OCI-LY7 (cell line): ENCODE data around the gene SCRN2. TPM values are rescaled to one million over a fixed set of nuclear protein-coding genes. Genes with fewer than 3 reads are reported as not detected.

Experiments used
- BruUV-seq: library from RNA; stranded (reverse); fragments of 400-500 nt; replicated peaks from 2 replicates; lab custom pipeline; 2021; lab: Mats Ljungman, UMichigan
- CTCF ChIA-PET: fragments of 300-600 bp; sonication (Branson Sonifier 250); formaldehyde crosslinking; loops from one replicate; lab custom pipeline; 2022; ENCODE audit warnings: antibody characterized with exemption; ENCODE audit not compliant: unreplicated experiment; lab: Charles Lee
- POLR2A ChIA-PET: fragments of 300-600 bp; sonication (Branson Sonifier 250); formaldehyde crosslinking; loops from one replicate; lab custom pipeline; 2022; ENCODE audit warnings: antibody characterized with exemption; lab: Charles Lee
- DNase-seq: peaks from one replicate; pipeline ENCODE4 v3.0.0-alpha.2; 2015; ENCODE audit warnings: low spot score
- H2AFZ ChIP-seq: fragments of 200-600 bp; sonication (generic), shearing (Covaris generic); 2 replicates; pipeline ENCODE4 v1.6.1; 2014; ENCODE audit warnings: mild to moderate bottlenecking, antibody characterized with exemption, low read length, moderate library complexity
- H3K27ac ChIP-seq: fragments of 200-600 bp; sonication (generic); 2 replicates; pipeline ENCODE4 v1.5.1; 2014; ENCODE audit warnings: mixed run types, low read depth, mild to moderate bottlenecking, moderate library complexity, low read length, inconsistent platforms; ENCODE audit not compliant: poor library complexity, severe bottlenecking
- H3K36me3 ChIP-seq: fragments of 200-600 bp; sonication (generic); 2 replicates; pipeline ENCODE4 v1.6.1; 2014; ENCODE audit warnings: mild to moderate bottlenecking, antibody characterized with exemption, low read length, moderate library complexity, mixed read lengths; ENCODE audit not compliant: insufficient read depth
- H3K4me1 ChIP-seq: fragments of 200-600 bp; sonication (generic); 2 replicates; pipeline ENCODE4 v1.5.1; 2014; ENCODE audit warnings: mild to moderate bottlenecking, low read length; ENCODE audit not compliant: insufficient read depth, poor library complexity, severe bottlenecking
- H3K4me2 ChIP-seq: fragments of 200-600 bp; sonication (generic); 2 replicates; pipeline ENCODE4 v1.6.1; 2014; ENCODE audit warnings: mild to moderate bottlenecking, low read length
- H3K4me3 ChIP-seq: fragments of 200-600 bp; sonication (generic); 2 replicates; pipeline ENCODE4 v1.5.1; 2014; ENCODE audit warnings: mild to moderate bottlenecking, low read depth, low read length; ENCODE audit not compliant: poor library complexity, severe bottlenecking
- H3K79me2 ChIP-seq: fragments of 200-600 bp; sonication (generic); 2 replicates; pipeline ENCODE4 v1.6.1; 2016; ENCODE audit warnings: low read depth, mild to moderate bottlenecking, low read length, moderate library complexity, mixed read lengths; ENCODE audit not compliant: insufficient read depth
- H3K9me2 ChIP-seq: fragments of 200-600 bp; sonication (generic); 2 replicates; pipeline ENCODE4 v1.6.1; 2016; ENCODE audit warnings: mild to moderate bottlenecking, low read length, mixed read lengths; ENCODE audit not compliant: insufficient read depth
- H3K9me3 ChIP-seq: fragments of 200-600 bp; sonication (generic); 2 replicates; pipeline ENCODE4 v1.6.1; 2014; ENCODE audit warnings: mild to moderate bottlenecking, mixed run types, low read length, mixed read lengths
- H4K20me1 ChIP-seq: fragments of 200-600 bp; sonication (generic); 2 replicates; pipeline ENCODE4 v1.6.1; 2014; ENCODE audit warnings: mild to moderate bottlenecking, antibody characterized with exemption, low read length, moderate library complexity, mixed read lengths; ENCODE audit not compliant: insufficient read depth
- CTCF ChIP-seq: fragments of 200-600 bp; sonication (generic); conservative IDR thresholded peaks from 2 replicates; pipeline ENCODE4 v1.5.1; 2014; ENCODE audit warnings: mild to moderate bottlenecking, antibody characterized with exemption, low read length, moderate library complexity, mixed read lengths
- EZH2phosphoT487 ChIP-seq: fragments of 200-600 bp; sonication (generic); IDR thresholded peaks from 2 replicates; pipeline ENCODE4 v1.6.1; 2018; ENCODE audit warnings: low read depth, borderline replicate concordance, mild to moderate bottlenecking, mixed run types, antibody characterized with exemption, low read length, moderate library complexity, mixed read lengths
- intact Hi-C: fragments of 100-400 bp; cut with micrococcal nuclease; formaldehyde crosslinking; loops from one replicate; pipeline ENCODE4 v1.10.0; 2022; ENCODE audit not compliant: unreplicated experiment
- total RNA-seq, 2 experiments: library from RNA; depleted of rRNA in 1 of 2; stranded (reverse); fragments of >200 nt in 1 of 2; shearing (Covaris generic) in 1 of 2; gene quantifications; 2 replicates each; pipeline ENCODE4 v1.2.3, GENCODE V29; 2014 to 2022

Gene SCRN2
- total RNA-seq, 2 experiments from 2014 or later = 37.3 to 42.9 TPM

- Histone ChIP-seq H3K4me1 (no peaks in the 10 kb centered on the region), H2AFZ (no peak overlapping the region), H3K27ac (no peak overlapping the region), H3K9me3 (no peaks in the 10 kb centered on the region), H3K4me3 (no peak overlapping the region), H3K79me2 (no peaks in the 10 kb centered on the region), H3K9me2 (no peaks in the 10 kb centered on the region), H3K36me3 (no peaks in the 10 kb centered on the region), H4K20me1 (no peaks in the 10 kb centered on the region), H3K4me2 (no peak overlapping the region)
- no TSS peak for BruUV-seq
- no peak for DNase-seq
- ChIA-PET CTCF (no interaction called here), POLR2A (no interaction called here)
- TF ChIP-seq EZH2phosphoT487 (no peak), CTCF (no peak)
- intact Hi-C loops = no loop called here
Measured at GRCh38 chr17:47875011-47875985, 34.2 kb upstream of the SCRN2 start.

GRCh38 chr17:47873200-47874090, 32.4 kb upstream of the SCRN2 start:
- Histone ChIP-seq H3K9me3 (no peaks in the 10 kb centered on the region), H3K4me2 (no peak overlapping the region), H3K4me1 (no peaks in the 10 kb centered on the region), H3K9me2 (no peaks in the 10 kb centered on the region), H3K79me2 (no peaks in the 10 kb centered on the region), H3K36me3 (no peaks in the 10 kb centered on the region), H4K20me1 (no peaks in the 10 kb centered on the region), H2AFZ (no peak overlapping the region), H3K27ac (no peak overlapping the region), H3K4me3 (no peak overlapping the region)
- CTCF ChIA-PET = no interaction called here
- intact Hi-C loops = no loop called here
- POLR2A ChIA-PET = interaction anchor here (0.8 kb wide), 1 partner anchor 1047 kb away, joined by 7 read pairs; no protein-coding TSS in a partner anchor
- no peak for DNase-seq
- BruUV-seq = no TSS peak
- TF ChIP-seq CTCF (no peak), EZH2phosphoT487 (no peak)
